Coronary artery (tissue), 2 donors: ENCODE data around the gene NACC2.

Experiments used
- DNase-seq: peaks from one replicate; pipeline ENCODE4 v3.0.0-alpha.2; 2017; ENCODE audit warnings: low spot score
- H3K27ac ChIP-seq, 2 donors: fragments of 200-600 bp; sonication (generic); one replicate each; pipeline ENCODE4 v1.5.1; 2016 to 2019
- H3K4me3 ChIP-seq: fragments of 200-600 bp; sonication (generic); 2 replicates; pipeline ENCODE4 v1.5.1; 2016; ENCODE audit warnings: mild to moderate bottlenecking, moderate library complexity
- CTCF ChIP-seq: fragments of 200-600 bp; sonication (generic); IDR thresholded peaks from one replicate; pipeline ENCODE4 v1.5.1; 2019; ENCODE audit warnings: antibody characterized with exemption

NACC2 gene

GRCh38 chr9:136039488-136039887, 55.6 kb downstream of the NACC2 start:
- no peak for DNase-seq
- no peak overlapping the region for H3K27ac ChIP-seq
- no peak for TF ChIP-seq CTCF
- H3K4me3 ChIP-seq, result no peak overlapping the region

- no peak overlapping the region for H3K27ac ChIP-seq
- TF ChIP-seq CTCF, result no peak
- no peak overlapping the region for H3K4me3 ChIP-seq
- no peak for DNase-seq
Observed at GRCh38 chr9:136036848-136037247, 58.2 kb downstream of the NACC2 start.

DNA sequence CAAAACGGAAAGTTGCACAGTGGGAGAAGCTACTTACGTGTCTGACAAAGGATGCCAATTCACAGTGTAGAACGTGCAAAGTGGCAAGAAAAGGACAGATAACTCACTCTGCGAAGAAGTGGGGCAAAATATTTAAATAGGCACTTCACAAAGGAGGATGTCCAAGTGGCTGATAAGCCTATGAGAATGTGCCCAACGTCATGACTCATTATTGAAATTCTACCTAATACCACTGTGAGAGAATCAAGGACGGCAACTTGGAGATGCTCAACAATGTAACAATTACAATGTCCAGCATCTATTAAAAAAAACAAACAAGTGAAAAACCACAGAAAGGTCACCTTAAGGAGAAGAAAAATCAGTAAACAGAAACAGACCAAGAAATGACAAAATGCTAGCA, 59.0 kb downstream of the NACC2 start:
- no peak for TF ChIP-seq CTCF
- H3K27ac ChIP-seq, result no peak overlapping the region
- DNase-seq, result no peak
- no peak overlapping the region for H3K4me3 ChIP-seq

DNA sequence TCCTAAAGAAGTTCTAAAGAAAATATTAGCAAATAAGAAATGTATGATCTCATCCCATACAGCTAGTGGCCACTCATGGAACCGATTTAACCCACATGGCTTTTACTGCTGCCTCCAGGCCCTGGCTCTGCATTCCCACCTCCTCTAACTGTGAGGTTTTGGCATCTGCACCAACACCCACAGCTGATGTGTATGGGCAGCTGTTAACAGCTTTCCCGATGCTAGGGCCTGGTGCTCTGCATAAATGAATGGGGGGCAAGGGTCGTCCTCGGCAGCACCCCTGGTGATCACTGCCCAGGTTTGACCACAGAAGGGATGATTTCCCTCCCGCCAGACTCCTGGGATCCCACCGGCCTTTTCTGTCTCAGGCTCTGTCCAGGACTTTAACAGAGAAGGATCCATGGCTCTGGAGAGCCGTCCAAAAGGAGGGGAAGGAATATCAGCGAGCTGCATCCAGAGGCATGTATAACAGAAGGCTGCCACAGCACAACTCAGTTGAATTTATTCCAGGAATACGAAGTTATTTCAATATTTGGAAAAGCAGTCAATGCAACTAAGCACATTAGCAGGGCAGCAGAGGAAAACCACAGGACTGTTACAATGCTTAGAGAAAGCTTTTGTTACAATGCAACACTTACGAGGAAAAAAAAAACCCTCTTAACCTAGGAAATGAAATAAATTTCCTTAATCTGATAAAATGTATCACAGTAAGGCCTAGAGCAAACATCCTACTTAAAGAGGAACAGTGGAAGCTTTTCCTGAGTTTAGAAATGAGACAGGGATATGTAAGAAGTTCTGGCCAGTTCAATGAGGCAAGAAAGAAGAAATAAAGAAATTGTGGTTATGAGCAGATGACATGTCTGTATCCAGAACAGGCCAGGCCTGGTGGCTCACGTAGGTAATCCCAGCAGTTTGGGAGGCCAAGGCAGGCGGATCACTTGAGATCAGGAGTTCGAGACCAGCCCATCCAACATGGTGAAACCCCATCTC, 63.1 kb downstream of the NACC2 start:
- H3K27ac ChIP-seq, result no peak overlapping the region
- DNase-seq, result no peak
- no peak for TF ChIP-seq CTCF
- no peak overlapping the region for H3K4me3 ChIP-seq

GRCh38 chr9:136031094-136031493, 64.0 kb downstream of the NACC2 start:
- no peak for DNase-seq
- no peak for TF ChIP-seq CTCF
- H3K4me3 ChIP-seq, result no peak overlapping the region
- H3K27ac ChIP-seq, result no peak overlapping the region

DNA sequence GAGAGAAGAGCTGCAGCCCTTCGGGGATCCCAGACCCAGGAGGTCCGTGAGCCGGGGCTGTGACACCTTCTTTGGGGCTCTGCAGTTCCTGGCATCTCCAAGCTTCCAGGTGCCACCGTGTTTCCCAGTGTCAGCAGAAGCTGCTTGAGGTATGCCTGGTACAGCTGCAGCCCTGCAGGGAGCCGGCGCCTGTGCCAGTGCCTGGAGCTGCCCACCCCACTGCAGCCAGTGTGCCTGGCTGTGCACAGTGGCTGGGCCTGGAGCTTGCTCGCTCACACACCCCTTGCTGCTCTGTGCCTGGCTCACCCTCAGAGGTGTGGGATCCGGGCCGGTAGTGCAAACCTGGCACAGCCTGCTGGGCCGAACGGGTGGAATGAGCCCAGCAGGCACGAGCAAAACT, 65.5 kb downstream of the NACC2 start:
- DNase-seq, result no peak
- no peak overlapping the region for H3K4me3 ChIP-seq
- H3K27ac ChIP-seq, result no peak overlapping the region
- no peak for TF ChIP-seq CTCF
